Heart left ventricle (tissue), 16 donors: Measurements from ENCODE around the gene XPC. TPM values are rescaled to one million over a fixed set of nuclear protein-coding genes. Genes with fewer than 3 reads are reported as not detected.

Experiments
- ATAC-seq, 4 donors: fragments of 200-7000 bp; cut with Tn5 transposase; one replicate each; pipeline ENCODE4 v1.9.1; 2020 to 2022; ENCODE audit warnings: moderate library complexity in 4 of 4, mild to moderate bottlenecking in 3 of 4, moderate number of reproducible peaks in 1 of 4
- DNase-seq, 5 donors: peaks; one replicate each; pipeline ENCODE4 v3.0.0-alpha.2; 2020
- H3K27ac ChIP-seq, 12 donors: fragments of 200-600 bp; sonication (generic) in 4 of 12; one replicate each; pipeline versions ENCODE4 v1.5.0 to v1.8.0; 2016 to 2022; ENCODE audit warnings: mild to moderate bottlenecking in 2 of 12
- H3K27me3 ChIP-seq, 9 donors: fragments of 200-600 bp; sonication (generic) in 2 of 9; one replicate each; pipeline versions ENCODE4 v1.5.1 to v1.8.0; 2016 to 2022; ENCODE audit warnings: mild to moderate bottlenecking in 3 of 9
- H3K36me3 ChIP-seq, 9 donors: fragments of 200-600 bp; sonication (generic) in 2 of 9; one replicate each; pipeline versions ENCODE4 v1.5.0 to v1.8.0; 2018 to 2022; ENCODE audit warnings: mild to moderate bottlenecking in 2 of 9
- H3K4me1 ChIP-seq, 12 donors: fragments of 200-600 bp; sonication (generic) in 4 of 12; one replicate each; pipeline versions ENCODE4 v1.5.0 to v1.8.0; 2016 to 2022; ENCODE audit warnings: mild to moderate bottlenecking in 3 of 12
- H3K4me3 ChIP-seq, 12 donors: fragments of 200-600 bp; sonication (generic) in 4 of 12; one replicate each; pipeline versions ENCODE4 v1.5.0 to v1.8.0; 2017 to 2022; ENCODE audit warnings: mild to moderate bottlenecking in 9 of 12, moderate library complexity in 4 of 12
- H3K9me3 ChIP-seq, 12 donors: fragments of 200-600 bp; sonication (generic) in 4 of 12; one replicate each; pipeline versions ENCODE4 v1.5.0 to v1.8.0; 2016 to 2022; ENCODE audit warnings: mild to moderate bottlenecking in 1 of 12
- CTCF ChIP-seq, 12 donors: fragments of 200-600 bp; sonication (generic) in 4 of 12; IDR thresholded peaks; one replicate each; pipeline versions ENCODE4 v1.5.0 to v1.8.0; 2018 to 2022; ENCODE audit warnings: antibody characterized with exemption in 12 of 12, mild to moderate bottlenecking in 5 of 12
- POLR2A ChIP-seq, 2 donors: fragments of 450-650 bp; IDR thresholded peaks; one replicate each; pipeline ENCODE4 v1.6.1; 2017; ENCODE audit warnings: antibody characterized with exemption in 2 of 2, mild to moderate bottlenecking in 2 of 2, moderate library complexity in 2 of 2
- WGBS, 4 donors: extraction: QIAGEN DNeasy Blood & Tissue Kit in 2 of 4; methylation state at CpG; one replicate each; pipeline versions ENCODE4 v1.1.5 to v1.1.7; 2013 to 2018; 5-methylcytosine and 5-hydroxymethylcytosine counted together
- intact Hi-C, 10 donors: fragments of 100-400 bp; cut with DNase I; formaldehyde crosslinking; loops; one replicate each; pipeline versions ENCODE4 v1.11.1 to v1.14.2; 2022
- polyA plus RNA-seq, 2 donors: library from polyadenylated mRNA; stranded (reverse); fragments of 200-250 nt; gene quantifications; one replicate each; pipeline ENCODE4 v1.2.3, GENCODE V29; 2013
- total RNA-seq, 9 donors: library from RNA; depleted of rRNA in 2 of 9; stranded (reverse); fragments of >200 nt in 2 of 9; fragmentation: NEBNext Ultra II Directional in 3 of 9; extraction: Animal tissue kit (Norgen Biotek cat#: 25700) in 3 of 9; gene quantifications; one replicate each; pipeline versions ENCODE4 v1.1.0 to v1.2.4, GENCODE V29; 2016 to 2023
- donor health status: ischemic (EF 13 %, LVEDD 7.1; RV severe dilation, severe dysfunction).
- donor health status: healthy with polysubstance abuse.
- donor health status: DM: no; HTN: yes; CAD: no.
- donor health status: DM: no; HTN: no; CAD: no.
- donor health status: ischemic (EF 25% LVEDD 6.9; RV normal size, moderate dysfunction).
- donor health status: ischemic (EF 25% LVEDD 5.7; RV mildly dilated, moderate dysfunction).
- donor health status: healthy.
- donor health status: DM: yes; HTN: yes; CAD: no.
- donor health status: ischemic (EF 35%, LVEDD 5.7; RV mildly dilated, moderate dysfunction).
- donor health status: nonischemic (EF 11% LVEDD 7.7; RV severe dilation, severe dysfunction).
- donor health status: DM: yes; HTN: yes; CAD: no.
- donor health status: PGD.
- donor health status: ischemic (EF 29% LVEDD 5.4; RV normal size, mild dysfunction).
- donor health status: nonischemic (EF 23%, LVEDD 6.1; RV moderate dilation, normal function).

XPC gene
- total and polyA plus RNA-seq, 11 donors: 6.1 to 20.0 (median 9.5) TPM

GRCh38 chr3:14137004-14137403 lies 41.4 kb downstream of the XPC start:
- Histone ChIP-seq H3K4me1 (peaks cover 0 to 26% (median 10%) of the 10 kb centered on the region in 12 donors), H3K27me3 (no peaks in the 10 kb centered on the region), H3K4me3 (no peak overlapping the region), H3K27ac (peak overlapping the region in 9 of 12 donors; percentile 13 to 72 (median 52)), H3K9me3 (no peaks in the 10 kb centered on the region), H3K36me3 (peaks cover 0 to 99% (median 86%) of the 10 kb centered on the region in 9 donors)
- no peak for TF ChIP-seq POLR2A (IDR thresholded peaks at IDR 0.05)
- TF ChIP-seq CTCF (IDR thresholded peaks at IDR 0.05): no peak
- intact Hi-C loops: no loop called here
- ATAC-seq (peak; percentile 5 to 67 (median 60)), DNase-seq (peak in 3 of 5 donors; percentile 60 to 75 (median 63))
- 50 to 69% (median 65%) methylated on average over 1 to 3 of the region's 3 CpGs; no CpG with 5 or more reads in 1 of the 4 donors for WGBS, 4 donors

- Histone ChIP-seq H3K27me3 (no peaks in the 10 kb centered on the region), H3K9me3 (no peaks in the 10 kb centered on the region), H3K4me1 (peaks cover 0 to 13% (median 3%) of the 10 kb centered on the region in 12 donors), H3K36me3 (peaks cover 3 to 99% (median 89%) of the 10 kb centered on the region in 9 donors), H3K4me3 (no peak overlapping the region), H3K27ac (no peak overlapping the region)
- intact Hi-C loops: no loop called here
- 78 to 94% (median 90%) methylated on average over 8 to 11 of the region's 11 CpGs for WGBS, 4 donors
- no peak for DNase-seq
- no peak for ATAC-seq
- no peak for TF ChIP-seq POLR2A (IDR thresholded peaks at IDR 0.05)
- no peak for TF ChIP-seq CTCF (IDR thresholded peaks at IDR 0.05)
These were observed 42.8 kb downstream of the XPC start for GRCh38 chr3:14135581-14135980.

GRCh38 chr3:14134291-14134690 lies 44.1 kb downstream of the XPC start:
- intact Hi-C loops: no loop called here
- Histone ChIP-seq H3K27ac (no peak overlapping the region), H3K27me3 (no peaks in the 10 kb centered on the region), H3K4me3 (no peak overlapping the region), H3K36me3 (peaks cover 3 to 99% (median 91%) of the 10 kb centered on the region in 9 donors), H3K4me1 (peaks cover 0 to 13% (median 3%) of the 10 kb centered on the region in 12 donors), H3K9me3 (no peaks in the 10 kb centered on the region)
- WGBS, 4 donors: 91 to 97% (median 95%) methylated on average over 5 to 6 of the region's 6 CpGs
- DNase-seq: no peak
- ATAC-seq: no peak
- TF ChIP-seq POLR2A (IDR thresholded peaks at IDR 0.05): no peak
- no peak for TF ChIP-seq CTCF (IDR thresholded peaks at IDR 0.05)

GRCh38 chr3:14133876-14134275 lies 44.5 kb downstream of the XPC start:
- no peaks in the 10 kb centered on the region for H3K27me3 ChIP-seq
- intact Hi-C loops: no loop called here
- no peak for ATAC-seq
- no peak for DNase-seq
- H3K4me3 ChIP-seq: no peak overlapping the region
- no peaks in the 10 kb centered on the region for H3K9me3 ChIP-seq
- WGBS, 4 donors: 96 to 97% (median 97%) methylated on average over 4 to 5 of the region's 5 CpGs
- TF ChIP-seq POLR2A (IDR thresholded peaks at IDR 0.05) (no peak), CTCF (IDR thresholded peaks at IDR 0.05) (no peak)
- H3K27ac ChIP-seq: no peak overlapping the region
- H3K4me1 ChIP-seq: peaks cover 0 to 13% (median 3%) of the 10 kb centered on the region in 12 donors
- H3K36me3 ChIP-seq: peaks cover 3 to 99% (median 91%) of the 10 kb centered on the region in 9 donors
